ENCODE measurements around the gene ALKBH4.
"Not testable (repeated sequence)": the region's sequence is repeated elsewhere in the genome, so short reads cannot be mapped to it uniquely, and the experiment has no call there.

ALKBH4 gene

DNA sequence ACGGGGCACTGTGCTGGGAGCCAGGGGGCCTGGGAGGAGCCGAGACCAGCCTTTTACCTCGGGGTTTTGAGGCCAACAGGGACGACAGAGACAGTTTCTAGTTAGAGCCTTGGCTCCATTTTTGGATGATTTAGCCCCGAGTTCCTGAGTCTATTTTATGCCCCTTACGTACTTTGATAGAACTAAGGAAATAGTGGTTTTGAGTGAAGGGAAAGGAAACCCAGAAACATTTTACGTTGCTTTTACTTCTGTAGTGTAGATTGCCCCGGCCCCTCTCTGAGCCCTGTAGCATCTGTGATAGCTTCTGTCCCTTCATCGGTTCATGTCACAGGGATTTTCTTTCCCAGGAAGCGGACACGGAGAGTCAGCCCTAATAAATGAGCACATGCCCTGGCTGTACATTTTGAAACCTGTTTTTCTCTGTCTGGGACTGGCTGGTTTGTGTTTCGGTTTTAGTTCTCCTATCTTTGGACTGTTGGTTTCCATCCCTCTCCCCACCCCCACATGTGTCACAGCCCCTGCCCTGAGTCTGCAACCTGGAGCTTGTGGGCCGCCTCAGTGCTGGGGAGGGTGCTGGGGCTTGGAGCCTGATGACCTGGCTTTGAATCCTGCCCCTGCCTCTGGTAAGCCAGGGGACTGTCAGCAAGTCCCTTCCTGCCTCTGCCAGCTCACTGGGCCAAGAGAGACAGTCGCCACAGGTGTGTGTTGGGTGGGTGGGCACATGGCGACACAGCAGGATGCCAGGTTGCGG, 38.2 kb downstream of the ALKBH4 start:
- FAIRE-seq: no peak

DNA sequence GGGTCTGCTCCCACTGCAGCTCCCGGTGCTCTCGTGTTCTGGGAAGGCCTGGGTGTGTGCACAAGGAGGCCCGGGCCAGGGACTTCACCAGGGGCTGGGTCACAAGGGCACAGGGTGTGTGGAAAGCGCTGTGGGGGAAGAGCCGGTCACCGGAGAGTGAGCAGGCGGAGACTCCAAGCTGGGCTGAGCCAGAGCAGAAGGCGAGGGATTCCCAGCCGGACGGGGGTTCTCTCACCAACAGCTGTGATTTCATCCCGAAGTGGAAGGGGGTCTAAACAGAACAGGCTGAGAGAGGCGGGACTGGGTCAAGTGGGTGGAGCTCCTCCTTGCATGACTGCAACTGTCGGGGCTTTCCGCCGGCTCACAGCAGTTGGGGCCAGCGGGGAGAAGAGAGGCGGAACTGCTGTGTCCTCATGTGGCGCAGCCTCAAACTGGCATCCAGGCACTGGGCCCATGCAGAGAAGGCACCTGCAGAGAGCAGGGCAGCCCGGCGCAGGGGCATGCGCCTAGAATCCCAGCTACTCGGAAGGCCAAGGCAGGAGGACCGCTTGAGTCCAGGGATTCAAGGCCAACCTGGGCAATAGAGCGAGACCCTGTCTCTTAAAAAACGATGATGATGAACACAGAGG, 38.9 kb downstream of the ALKBH4 start:
- FAIRE-seq: no peak

- FAIRE-seq: no peak
These were observed 39.9 kb downstream of the ALKBH4 start for GRCh38 chr7:102424787-102425218.

GRCh38 chr7:102424129-102424551, 40.5 kb downstream of the ALKBH4 start:
- no peak for FAIRE-seq

DNA sequence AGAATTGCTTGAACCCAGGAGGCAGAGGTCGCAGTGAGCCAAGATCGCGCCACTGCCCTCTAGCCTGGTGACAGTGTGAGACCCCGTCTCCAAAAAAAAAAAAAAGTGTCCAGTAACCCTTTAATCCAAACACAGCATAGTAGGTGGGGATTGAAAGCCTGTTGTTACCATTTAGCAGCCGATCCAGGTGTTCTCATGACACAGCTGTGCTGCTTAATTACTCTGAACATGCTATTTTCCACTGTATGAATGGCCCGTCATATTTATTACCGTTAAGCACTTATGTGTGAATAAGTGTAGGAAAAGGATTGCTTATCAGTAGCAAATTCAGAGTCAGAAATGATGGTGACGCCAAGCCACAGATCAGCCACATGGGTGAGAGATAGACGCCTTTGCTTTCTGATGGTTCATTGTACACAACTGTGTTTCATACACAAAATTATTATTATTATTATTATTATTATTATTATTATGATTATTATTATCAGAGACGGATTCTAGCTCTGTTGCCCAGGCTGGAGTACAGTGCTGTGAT, 42.9 kb downstream of the ALKBH4 start:
- FAIRE-seq: no peak

DNA sequence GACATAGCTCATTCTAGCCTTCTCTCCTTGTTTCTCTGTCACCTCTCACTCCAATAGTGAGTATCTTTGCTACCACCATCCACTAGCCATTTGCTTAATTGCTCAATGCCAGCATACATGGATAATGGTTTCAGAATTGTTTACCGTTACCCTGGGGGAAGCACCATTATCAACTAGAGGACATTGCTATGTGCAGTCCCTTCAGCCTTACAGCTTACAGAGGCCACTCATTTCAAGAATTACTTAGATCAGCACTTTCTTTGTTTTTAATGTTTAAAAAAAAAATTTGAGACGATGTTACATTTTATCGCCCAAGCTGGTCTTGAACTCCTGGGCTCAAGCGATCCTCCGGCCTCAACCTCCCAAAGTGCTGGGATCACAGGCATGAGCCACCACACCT, 46.1 kb downstream of the ALKBH4 start:
- no peak for FAIRE-seq

- FAIRE-seq: no peak
These were observed 47.6 kb downstream of the ALKBH4 start for GRCh38 chr7:102417105-102417504.

DNA sequence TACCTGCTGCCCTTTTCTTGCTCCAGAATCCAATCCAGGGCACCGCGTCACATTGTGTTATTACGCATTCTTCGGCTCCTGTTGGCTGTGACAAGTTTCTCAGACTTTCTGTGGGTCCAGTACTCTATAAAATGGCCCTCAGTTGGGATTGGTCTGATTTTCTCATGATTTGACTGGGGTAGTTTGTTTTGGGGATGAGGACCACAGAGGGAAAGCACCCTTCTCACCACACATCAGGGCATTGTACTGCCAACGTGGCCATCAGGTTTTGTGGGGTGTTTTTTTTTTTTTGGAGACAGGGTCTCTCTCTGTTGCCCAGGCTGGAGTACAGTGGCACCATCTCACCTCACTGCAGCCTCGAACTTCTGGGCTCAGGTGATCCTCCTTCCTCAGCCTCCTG, 48.3 kb downstream of the ALKBH4 start:
- FAIRE-seq: no peak

- FAIRE-seq: no peak
These were observed 48.9 kb downstream of the ALKBH4 start for GRCh38 chr7:102415685-102416225.

- no peak for FAIRE-seq
These were observed 51.1 kb downstream of the ALKBH4 start for GRCh38 chr7:102413611-102414010.

- FAIRE-seq: no peak
These were observed 51.6 kb downstream of the ALKBH4 start for GRCh38 chr7:102413091-102413490.

- no peak for FAIRE-seq
These were observed 52.1 kb downstream of the ALKBH4 start for GRCh38 chr7:102412548-102412947.

GRCh38 chr7:102410918-102411317, 53.7 kb downstream of the ALKBH4 start:
- FAIRE-seq: no peak

GRCh38 chr7:102410123-102410522, 54.5 kb downstream of the ALKBH4 start:
- FAIRE-seq: no peak

DNA sequence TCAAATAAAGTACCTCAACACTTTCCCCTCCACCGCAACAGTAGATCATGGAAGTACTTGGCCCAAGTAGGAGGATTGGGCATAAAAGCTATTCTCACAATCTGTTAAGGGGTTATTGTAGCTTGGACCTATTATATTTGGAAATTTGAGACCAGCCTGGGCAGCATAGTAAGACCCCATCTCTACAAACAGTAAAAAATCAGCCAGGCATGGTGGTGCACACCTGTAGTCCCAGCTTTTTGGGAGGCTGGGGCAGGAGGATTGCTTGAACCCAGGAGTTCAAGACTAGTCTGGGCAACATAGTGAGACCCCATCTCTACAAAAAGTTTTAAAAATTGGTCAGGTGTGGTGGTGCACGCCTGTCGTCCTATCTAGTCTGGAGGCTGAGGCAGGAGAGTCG, 55.3 kb downstream of the ALKBH4 start:
- no peak for FAIRE-seq

GRCh38 chr7:102408530-102408929, 56.1 kb downstream of the ALKBH4 start:
- not testable (repeated sequence) for FAIRE-seq

GRCh38 chr7:102407910-102408309, 56.8 kb downstream of the ALKBH4 start:
- FAIRE-seq: no peak
